HG02885 (cell line): ENCODE results near the gene ARHGAP15.

ENCODE experiments used
- ATAC-seq: cut with Tn5 transposase; IDR thresholded peaks from one replicate; pipeline ENCODE4 v1.9.1; 2021; ENCODE audit warnings: mild to moderate bottlenecking; ENCODE audit not compliant: unreplicated experiment, poor library complexity

ARHGAP15 gene

GRCh38 chr2:143142598-143142997, 13.4 kb downstream of the ARHGAP15 start:
- no peak for ATAC-seq

- ATAC-seq, result no peak
Measured at GRCh38 chr2:143144813-143145455, 15.7 kb downstream of the ARHGAP15 start.

- ATAC-seq, result no peak
Measured at GRCh38 chr2:143146366-143146765, 17.1 kb downstream of the ARHGAP15 start.

- no peak for ATAC-seq
Measured at GRCh38 chr2:143146815-143147530, 17.8 kb downstream of the ARHGAP15 start.

- no peak for ATAC-seq
Measured at GRCh38 chr2:143148011-143148410, 18.8 kb downstream of the ARHGAP15 start.

- no peak for ATAC-seq
Measured at GRCh38 chr2:143148757-143149156, 19.5 kb downstream of the ARHGAP15 start.

GRCh38 chr2:143150287-143150686, 21.1 kb downstream of the ARHGAP15 start:
- peak; percentile 77 for ATAC-seq

- ATAC-seq, result no peak
Measured at GRCh38 chr2:143151111-143151752, 22.0 kb downstream of the ARHGAP15 start.

- ATAC-seq, result no peak
Measured at GRCh38 chr2:143152219-143152618, 23.0 kb downstream of the ARHGAP15 start.

- no peak for ATAC-seq
Measured at GRCh38 chr2:143152637-143153036, 23.4 kb downstream of the ARHGAP15 start.

GRCh38 chr2:143155661-143156060, 26.4 kb downstream of the ARHGAP15 start:
- no peak for ATAC-seq

GRCh38 chr2:143157001-143157400, 27.8 kb downstream of the ARHGAP15 start:
- no peak for ATAC-seq

GRCh38 chr2:143157418-143157817, 28.2 kb downstream of the ARHGAP15 start:
- ATAC-seq, result no peak

GRCh38 chr2:143158098-143158497, 28.9 kb downstream of the ARHGAP15 start:
- peak; percentile 6 for ATAC-seq

GRCh38 chr2:143158551-143159485, 29.6 kb downstream of the ARHGAP15 start:
- peak; percentile 56 for ATAC-seq

GRCh38 chr2:143159486-143159840, 30.2 kb downstream of the ARHGAP15 start:
- no peak for ATAC-seq

- no peak for ATAC-seq
Measured at GRCh38 chr2:143160732-143161707, 31.8 kb downstream of the ARHGAP15 start.

- peak; percentile 94 for ATAC-seq
Measured at GRCh38 chr2:143162123-143162837, 33.1 kb downstream of the ARHGAP15 start.

- ATAC-seq, result no peak
Measured at GRCh38 chr2:143162997-143163396, 33.8 kb downstream of the ARHGAP15 start.
